T-helper 1 cell treated with Interleukin-12 subunit alpha and Interleukin-12 subunit beta and Interleukin-4 antibody, amounts not matched to agents 30 μg/mL and 1 μg/mL, for 36 hours (primary cell): Measurements from ENCODE around the gene PON2.
A peak's percentile ranks its signal among the peaks of the same experiment; 100 is the strongest.

Source experiments
- H3K27ac Mint-ChIP-seq: one replicate; pipeline ENCODE4 v1.8.0; 2021; ENCODE audit warnings: mild to moderate bottlenecking, mixed read lengths
- H3K27me3 Mint-ChIP-seq: one replicate; pipeline ENCODE4 v1.8.0; 2021; ENCODE audit warnings: low read depth, mixed read lengths
- H3K36me3 Mint-ChIP-seq: one replicate; pipeline ENCODE4 v1.8.0; 2021; ENCODE audit warnings: low read depth, mixed read lengths
- H3K4me1 Mint-ChIP-seq: one replicate; pipeline ENCODE4 v1.8.0; 2021; ENCODE audit warnings: low read depth, mixed read lengths
- H3K4me3 Mint-ChIP-seq: one replicate; pipeline ENCODE4 v1.8.0; 2021; ENCODE audit warnings: mild to moderate bottlenecking, moderate library complexity, mixed read lengths
- H3K9me3 Mint-ChIP-seq: one replicate; pipeline ENCODE4 v1.8.0; 2021; ENCODE audit warnings: mixed read lengths

The PON2 gene

GRCh38 chr7:95430864-95431263 is 4.0 kb downstream of the PON2 start:
- H3K36me3 Mint-ChIP-seq, result peaks cover 2% of the 10 kb centered on the region
- H3K4me3 Mint-ChIP-seq, result no peak overlapping the region
- no peak overlapping the region for H3K27ac Mint-ChIP-seq
- peaks cover 13% of the 10 kb centered on the region for H3K27me3 Mint-ChIP-seq
- H3K9me3 Mint-ChIP-seq, result no peaks in the 10 kb centered on the region
- H3K4me1 Mint-ChIP-seq, result peaks cover 8% of the 10 kb centered on the region

DNA sequence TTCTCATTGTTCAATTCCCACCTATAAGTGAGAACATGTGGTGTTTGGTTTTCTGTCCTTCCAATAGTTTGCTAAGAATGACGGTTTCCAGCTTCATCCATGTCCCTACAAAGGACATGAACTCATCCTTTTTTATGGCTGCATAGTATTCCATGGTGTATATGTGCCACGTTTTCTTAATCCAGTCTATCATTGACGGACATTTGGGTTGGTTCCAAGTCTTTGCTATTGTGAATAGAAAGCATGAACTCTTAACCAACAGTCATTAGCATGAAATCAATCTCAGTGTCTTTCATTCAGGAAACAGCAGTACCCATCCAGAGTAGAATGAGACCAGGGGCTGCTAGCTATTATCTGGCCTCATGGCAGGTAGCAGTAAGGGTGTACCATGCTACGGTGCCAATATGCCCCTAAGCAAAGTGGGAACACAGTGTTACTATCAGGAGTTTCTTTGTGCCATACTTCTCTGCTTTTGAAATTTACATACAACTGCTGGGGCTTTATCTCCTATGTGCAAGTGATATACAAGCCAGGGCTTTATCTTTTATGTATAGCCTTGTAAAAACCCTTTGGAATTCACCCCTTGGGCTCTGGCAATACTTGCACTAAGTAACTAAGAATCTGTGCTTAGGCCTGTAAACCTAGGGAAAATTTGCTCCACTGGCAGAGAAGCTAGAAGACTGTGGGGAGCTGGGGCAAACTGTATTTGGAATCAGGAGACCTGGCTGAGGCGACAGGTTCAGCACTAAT is 5.4 kb downstream of the PON2 start:
- Mint-ChIP-seq H3K36me3 (peaks cover 2% of the 10 kb centered on the region), H3K4me1 (peaks cover 5% of the 10 kb centered on the region), H3K9me3 (no peaks in the 10 kb centered on the region), H3K4me3 (no peak overlapping the region), H3K27me3 (peaks cover 4% of the 10 kb centered on the region), H3K27ac (no peak overlapping the region)

DNA sequence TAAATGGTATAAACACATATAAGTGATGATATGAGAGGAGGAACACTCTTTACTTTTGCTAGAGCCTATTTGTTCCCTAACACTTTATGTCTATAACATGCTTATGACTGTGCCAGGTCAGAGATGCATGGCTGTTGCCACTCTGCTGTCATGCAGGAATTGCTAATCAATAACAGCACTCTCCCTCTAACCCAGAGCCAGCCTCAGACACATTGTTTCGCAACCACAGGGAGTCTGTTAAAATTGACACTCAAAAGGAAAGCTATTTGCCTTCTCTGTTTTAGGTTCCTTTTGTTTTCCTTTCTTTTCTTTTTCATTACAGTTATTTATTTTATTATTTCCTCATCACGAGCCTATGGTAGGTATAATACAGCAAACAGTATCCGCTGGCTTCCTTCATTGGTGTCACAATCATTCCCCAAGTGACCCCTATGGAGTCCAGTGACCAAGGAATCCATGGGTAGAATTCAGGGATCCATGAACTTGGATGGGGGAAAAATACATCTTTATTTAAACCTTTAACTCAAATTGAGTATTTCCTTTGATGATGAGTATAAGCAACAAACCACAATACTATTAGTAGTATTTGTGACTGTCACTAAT is 6.8 kb downstream of the PON2 start:
- Mint-ChIP-seq H3K36me3 (no peaks in the 10 kb centered on the region), H3K9me3 (no peaks in the 10 kb centered on the region), H3K4me1 (no peaks in the 10 kb centered on the region), H3K4me3 (no peak overlapping the region), H3K27ac (no peak overlapping the region), H3K27me3 (no peaks in the 10 kb centered on the region)

DNA sequence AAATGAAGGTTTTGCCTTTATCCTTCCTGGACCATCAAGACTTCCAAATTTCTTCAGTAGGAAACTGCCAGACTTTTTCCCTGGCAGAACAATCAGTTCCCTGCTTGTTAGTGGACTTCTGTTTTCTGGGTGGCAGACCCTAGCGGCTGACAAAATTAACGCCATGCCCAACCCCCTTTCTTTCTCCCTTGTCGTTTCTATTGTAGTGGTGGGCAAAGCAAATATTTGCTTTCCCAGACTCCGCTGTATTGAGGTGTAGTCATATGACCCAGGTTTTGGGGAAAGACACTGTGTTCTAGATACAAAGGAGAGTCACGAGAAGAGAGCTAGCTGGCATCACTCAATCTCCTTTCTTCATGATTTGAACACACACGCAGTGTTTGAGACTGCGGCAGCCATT is 7.7 kb downstream of the PON2 start:
- Mint-ChIP-seq H3K27ac (no peak overlapping the region), H3K9me3 (no peaks in the 10 kb centered on the region), H3K4me1 (no peaks in the 10 kb centered on the region), H3K27me3 (no peaks in the 10 kb centered on the region), H3K36me3 (no peaks in the 10 kb centered on the region), H3K4me3 (no peak overlapping the region)

DNA sequence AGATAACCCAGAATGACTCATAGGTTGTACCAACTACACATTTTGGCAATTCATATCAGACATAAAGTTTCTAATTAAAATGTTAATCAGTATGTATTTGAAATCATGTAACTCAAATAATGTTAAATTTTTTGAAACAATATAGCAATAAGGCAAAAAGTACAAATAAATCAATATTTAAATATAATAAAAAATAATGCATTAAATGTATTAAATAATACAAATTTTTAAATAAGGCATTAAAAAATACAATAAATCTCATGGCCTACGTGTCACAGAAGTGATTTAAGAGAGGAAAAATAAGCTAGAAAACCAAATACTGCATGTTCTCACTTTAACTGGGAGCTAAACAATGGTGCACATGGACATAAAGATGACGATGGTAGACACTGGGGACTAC is 9.1 kb downstream of the PON2 start:
- no peaks in the 10 kb centered on the region for H3K9me3 Mint-ChIP-seq
- H3K4me3 Mint-ChIP-seq, result no peak overlapping the region
- H3K27ac Mint-ChIP-seq, result no peak overlapping the region
- no peaks in the 10 kb centered on the region for H3K27me3 Mint-ChIP-seq
- no peaks in the 10 kb centered on the region for H3K36me3 Mint-ChIP-seq
- peaks cover 2% of the 10 kb centered on the region for H3K4me1 Mint-ChIP-seq

DNA sequence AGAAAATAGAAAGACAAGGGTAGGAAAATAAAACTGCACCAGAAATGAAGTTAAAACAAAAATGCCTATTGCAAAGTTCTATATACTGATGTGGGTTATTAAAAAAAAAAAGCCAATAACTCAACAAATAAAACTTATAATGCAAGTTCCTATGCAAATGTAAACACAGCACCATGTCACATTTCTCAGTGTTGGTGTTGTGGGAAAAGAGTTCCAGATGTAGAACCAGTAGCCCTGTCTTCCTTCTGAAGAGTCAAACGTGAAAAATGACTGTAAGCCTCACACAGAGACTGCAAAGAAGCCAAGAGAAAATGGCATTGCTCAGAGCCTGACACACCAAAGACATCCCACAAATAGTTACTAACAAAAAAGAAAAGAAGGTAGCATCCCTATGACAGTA is 10.1 kb downstream of the PON2 start:
- H3K27ac Mint-ChIP-seq, result no peak overlapping the region
- no peaks in the 10 kb centered on the region for H3K27me3 Mint-ChIP-seq
- no peak overlapping the region for H3K4me3 Mint-ChIP-seq
- peaks cover 2% of the 10 kb centered on the region for H3K4me1 Mint-ChIP-seq
- no peaks in the 10 kb centered on the region for H3K9me3 Mint-ChIP-seq
- no peaks in the 10 kb centered on the region for H3K36me3 Mint-ChIP-seq

DNA sequence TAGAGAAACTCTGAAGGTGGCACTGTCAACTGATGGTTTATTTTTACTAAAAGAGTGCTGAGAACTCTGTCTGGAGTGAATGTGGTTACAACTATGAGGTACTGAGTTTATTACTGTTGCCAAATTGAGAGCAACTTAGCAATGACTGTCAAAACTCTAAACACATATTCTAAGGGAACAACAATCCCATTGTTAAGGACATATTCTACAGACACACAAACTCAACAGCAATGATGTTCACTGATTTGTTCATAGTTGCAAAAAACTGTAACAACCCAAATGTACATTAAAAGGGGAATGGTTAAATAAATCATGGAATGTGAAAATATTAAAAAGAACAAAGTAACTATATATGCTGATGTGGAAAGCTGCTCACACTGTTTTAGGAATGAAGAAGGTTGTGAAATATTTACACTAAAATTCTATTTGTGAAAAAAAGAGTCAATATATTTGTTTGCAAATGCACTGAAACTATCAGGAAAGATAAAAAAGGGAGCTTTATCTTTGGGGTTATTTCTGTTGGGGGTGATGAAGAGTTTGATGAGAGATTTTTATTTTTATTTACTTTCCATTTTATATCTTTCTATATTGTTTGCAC is 12.9 kb downstream of the PON2 start:
- H3K27me3 Mint-ChIP-seq, result no peaks in the 10 kb centered on the region
- no peaks in the 10 kb centered on the region for H3K9me3 Mint-ChIP-seq
- peaks cover 2% of the 10 kb centered on the region for H3K4me1 Mint-ChIP-seq
- no peak overlapping the region for H3K4me3 Mint-ChIP-seq
- H3K36me3 Mint-ChIP-seq, result no peaks in the 10 kb centered on the region
- H3K27ac Mint-ChIP-seq, result no peak overlapping the region

GRCh38 chr7:95421000-95421846 is 13.6 kb downstream of the PON2 start:
- Mint-ChIP-seq H3K4me1 (peaks cover 2% of the 10 kb centered on the region), H3K27ac (peak overlapping the region; percentile 18), H3K9me3 (no peaks in the 10 kb centered on the region), H3K4me3 (no peak overlapping the region), H3K27me3 (no peaks in the 10 kb centered on the region), H3K36me3 (no peaks in the 10 kb centered on the region)

GRCh38 chr7:95412075-95412474 is 22.8 kb downstream of the PON2 start:
- Mint-ChIP-seq H3K36me3 (no peaks in the 10 kb centered on the region), H3K4me1 (no peaks in the 10 kb centered on the region), H3K4me3 (no peak overlapping the region), H3K27ac (no peak overlapping the region), H3K9me3 (no peaks in the 10 kb centered on the region), H3K27me3 (no peaks in the 10 kb centered on the region)

- H3K27ac Mint-ChIP-seq, result no peak overlapping the region
Measured at GRCh38 chr7:95411666-95412065, 23.2 kb downstream of the PON2 start.

GRCh38 chr7:95411036-95411435 is 23.8 kb downstream of the PON2 start:
- no peaks in the 10 kb centered on the region for H3K36me3 Mint-ChIP-seq
- no peaks in the 10 kb centered on the region for H3K9me3 Mint-ChIP-seq
- H3K4me3 Mint-ChIP-seq, result no peak overlapping the region
- H3K4me1 Mint-ChIP-seq, result no peaks in the 10 kb centered on the region
- no peak overlapping the region for H3K27ac Mint-ChIP-seq
- H3K27me3 Mint-ChIP-seq, result no peaks in the 10 kb centered on the region

More at GRCh38 chr7:95411666-95412065, 23.2 kb downstream of the PON2 start:
- Mint-ChIP-seq H3K36me3 (no peaks in the 10 kb centered on the region), H3K9me3 (no peaks in the 10 kb centered on the region), H3K4me3 (no peak overlapping the region), H3K27me3 (no peaks in the 10 kb centered on the region), H3K4me1 (no peaks in the 10 kb centered on the region)

DNA sequence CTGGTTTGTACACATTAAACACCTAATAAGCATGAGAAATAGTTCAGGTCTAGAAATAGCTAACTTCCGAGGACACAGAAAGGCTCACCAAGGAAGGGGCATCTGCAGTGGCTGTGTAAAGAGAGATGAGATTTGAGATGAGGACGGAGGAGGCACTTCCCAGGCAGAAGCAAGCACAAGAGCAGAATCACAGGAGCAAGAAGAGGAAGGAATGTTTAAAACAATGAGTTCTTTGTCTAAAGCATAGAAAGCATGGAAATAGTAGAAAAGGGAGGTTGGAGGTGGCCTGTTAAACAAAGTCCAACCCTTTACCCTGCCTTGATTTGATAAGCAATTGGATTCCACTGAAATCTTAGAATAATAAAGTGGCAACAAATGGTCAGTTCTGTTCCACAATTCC is 27.1 kb downstream of the PON2 start:
- Mint-ChIP-seq H3K36me3 (no peaks in the 10 kb centered on the region), H3K4me3 (no peak overlapping the region), H3K9me3 (no peaks in the 10 kb centered on the region), H3K27me3 (no peaks in the 10 kb centered on the region), H3K4me1 (no peaks in the 10 kb centered on the region), H3K27ac (no peak overlapping the region)

DNA sequence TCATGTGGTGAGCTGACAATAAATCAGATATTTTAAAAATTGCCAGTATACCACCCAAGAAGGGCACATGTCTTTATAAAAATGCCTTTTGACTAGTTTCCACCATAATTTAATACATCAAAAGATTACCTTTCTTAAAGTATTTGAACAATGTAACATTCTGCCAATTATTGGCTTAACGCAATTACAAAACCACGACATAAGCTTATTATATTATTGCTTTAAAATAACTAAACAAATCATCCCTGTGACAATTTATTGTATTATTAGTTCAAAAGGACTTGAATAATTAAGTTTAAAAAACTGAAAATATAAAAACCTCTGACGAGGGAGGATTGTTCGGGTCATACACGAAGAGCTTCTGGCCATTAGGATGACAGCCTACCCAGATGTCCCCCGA is 29.0 kb downstream of the PON2 start:
- H3K27me3 Mint-ChIP-seq, result no peaks in the 10 kb centered on the region
- H3K27ac Mint-ChIP-seq, result no peak overlapping the region
- no peaks in the 10 kb centered on the region for H3K9me3 Mint-ChIP-seq
- H3K4me1 Mint-ChIP-seq, result no peaks in the 10 kb centered on the region
- H3K4me3 Mint-ChIP-seq, result no peak overlapping the region
- no peaks in the 10 kb centered on the region for H3K36me3 Mint-ChIP-seq

DNA sequence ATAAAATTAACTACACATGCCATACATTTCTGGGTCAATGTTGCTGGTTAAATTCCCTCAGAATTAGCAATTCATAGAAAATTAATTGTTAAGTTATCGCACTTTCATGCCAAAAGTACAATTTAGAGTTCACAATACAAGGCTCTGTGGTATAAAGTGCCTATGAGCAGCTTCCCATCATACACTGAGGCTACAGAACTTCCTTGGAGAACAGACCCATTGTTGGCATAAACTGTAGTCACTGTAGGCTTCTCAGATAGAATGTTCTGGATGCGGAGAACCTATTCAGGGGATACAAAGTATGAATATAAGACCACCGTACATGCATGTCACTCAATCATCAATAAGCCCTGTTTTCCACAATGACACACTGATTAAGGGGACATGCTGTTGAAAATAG is 29.6 kb downstream of the PON2 start:
- H3K27ac Mint-ChIP-seq, result no peak overlapping the region
- no peaks in the 10 kb centered on the region for H3K9me3 Mint-ChIP-seq
- no peaks in the 10 kb centered on the region for H3K4me1 Mint-ChIP-seq
- H3K27me3 Mint-ChIP-seq, result no peaks in the 10 kb centered on the region
- H3K4me3 Mint-ChIP-seq, result no peak overlapping the region
- no peaks in the 10 kb centered on the region for H3K36me3 Mint-ChIP-seq
